ENCODE data around the gene PRR3.
"Not testable (repeated sequence)": the region's sequence is repeated elsewhere in the genome, so short reads cannot be mapped to it uniquely, and the experiment has no call there.

DNA sequence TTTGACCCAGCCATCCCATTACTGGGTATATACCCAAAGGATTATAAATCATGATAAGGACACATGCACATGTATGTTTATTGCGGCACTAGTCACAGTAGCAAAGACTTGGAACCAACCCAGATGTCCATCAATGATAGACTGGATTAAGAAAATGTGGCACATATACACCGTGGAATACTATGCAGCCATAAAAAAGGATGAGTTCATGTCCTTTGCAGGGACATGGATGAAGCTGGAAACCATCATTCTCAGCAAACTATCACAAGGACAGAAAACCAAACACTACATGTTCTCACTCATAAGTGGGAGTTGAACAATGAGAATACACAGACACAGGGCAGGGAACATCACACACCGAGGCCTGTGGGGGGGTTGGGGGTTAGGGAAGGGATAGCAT, 30.7 kb upstream of the PRR3 start:
- TF ChIP-seq, protein P1, sequence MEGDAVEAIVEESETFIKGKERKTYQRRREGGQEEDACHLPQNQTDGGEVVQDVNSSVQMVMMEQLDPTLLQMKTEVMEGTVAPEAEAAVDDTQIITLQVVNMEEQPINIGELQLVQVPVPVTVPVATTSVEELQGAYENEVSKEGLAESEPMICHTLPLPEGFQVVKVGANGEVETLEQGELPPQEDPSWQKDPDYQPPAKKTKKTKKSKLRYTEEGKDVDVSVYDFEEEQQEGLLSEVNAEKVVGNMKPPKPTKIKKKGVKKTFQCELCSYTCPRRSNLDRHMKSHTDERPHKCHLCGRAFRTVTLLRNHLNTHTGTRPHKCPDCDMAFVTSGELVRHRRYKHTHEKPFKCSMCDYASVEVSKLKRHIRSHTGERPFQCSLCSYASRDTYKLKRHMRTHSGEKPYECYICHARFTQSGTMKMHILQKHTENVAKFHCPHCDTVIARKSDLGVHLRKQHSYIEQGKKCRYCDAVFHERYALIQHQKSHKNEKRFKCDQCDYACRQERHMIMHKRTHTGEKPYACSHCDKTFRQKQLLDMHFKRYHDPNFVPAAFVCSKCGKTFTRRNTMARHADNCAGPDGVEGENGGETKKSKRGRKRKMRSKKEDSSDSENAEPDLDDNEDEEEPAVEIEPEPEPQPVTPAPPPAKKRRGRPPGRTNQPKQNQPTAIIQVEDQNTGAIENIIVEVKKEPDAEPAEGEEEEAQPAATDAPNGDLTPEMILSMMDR (conservative IDR thresholded peaks at IDR 0.05; ENCODE audit: low read depth, low read length): not testable (repeated sequence)
- TF ChIP-seq POLR2A (IDR thresholded peaks at IDR 0.05; ENCODE audit: low read depth, low read length); CEBPB (IDR thresholded peaks at IDR 0.05; ENCODE audit: low read depth, low read length); RFX5 (IDR thresholded peaks at IDR 0.05; ENCODE audit: low read depth, low read length); RAD21 (IDR thresholded peaks at IDR 0.05; ENCODE audit: low read length); FOS (IDR thresholded peaks at IDR 0.05; ENCODE audit: low read depth, low read length); MAZ (IDR thresholded peaks at IDR 0.05; ENCODE audit: borderline replicate concordance, low read depth, low read length); BHLHE40 (IDR thresholded peaks at IDR 0.05; ENCODE audit: low read depth, low read length); RCOR1 (IDR thresholded peaks at IDR 0.05; ENCODE audit: insufficient replicate concordance, low read length); MXI1 (IDR thresholded peaks at IDR 0.05; ENCODE audit: borderline replicate concordance, low read depth, low read length): not testable (repeated sequence)
- TF ChIP-seq, protein P2, sequence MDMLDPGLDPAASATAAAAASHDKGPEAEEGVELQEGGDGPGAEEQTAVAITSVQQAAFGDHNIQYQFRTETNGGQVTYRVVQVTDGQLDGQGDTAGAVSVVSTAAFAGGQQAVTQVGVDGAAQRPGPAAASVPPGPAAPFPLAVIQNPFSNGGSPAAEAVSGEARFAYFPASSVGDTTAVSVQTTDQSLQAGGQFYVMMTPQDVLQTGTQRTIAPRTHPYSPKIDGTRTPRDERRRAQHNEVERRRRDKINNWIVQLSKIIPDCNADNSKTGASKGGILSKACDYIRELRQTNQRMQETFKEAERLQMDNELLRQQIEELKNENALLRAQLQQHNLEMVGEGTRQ (IDR thresholded peaks at IDR 0.05; ENCODE audit: low read depth, low read length): not testable (repeated sequence)
- TF ChIP-seq, protein P3, sequence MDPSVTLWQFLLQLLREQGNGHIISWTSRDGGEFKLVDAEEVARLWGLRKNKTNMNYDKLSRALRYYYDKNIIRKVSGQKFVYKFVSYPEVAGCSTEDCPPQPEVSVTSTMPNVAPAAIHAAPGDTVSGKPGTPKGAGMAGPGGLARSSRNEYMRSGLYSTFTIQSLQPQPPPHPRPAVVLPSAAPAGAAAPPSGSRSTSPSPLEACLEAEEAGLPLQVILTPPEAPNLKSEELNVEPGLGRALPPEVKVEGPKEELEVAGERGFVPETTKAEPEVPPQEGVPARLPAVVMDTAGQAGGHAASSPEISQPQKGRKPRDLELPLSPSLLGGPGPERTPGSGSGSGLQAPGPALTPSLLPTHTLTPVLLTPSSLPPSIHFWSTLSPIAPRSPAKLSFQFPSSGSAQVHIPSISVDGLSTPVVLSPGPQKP (IDR thresholded peaks at IDR 0.05; ENCODE audit: borderline replicate concordance, low read depth, low read length): not testable (repeated sequence)
